Trophoblast cell (in vitro differentiated cells and primary cell): Measurements from ENCODE around the gene KRT39.

ENCODE experiments used
- DNase-seq, 2 donors: peaks; one replicate each; pipeline ENCODE4 v3.0.0-alpha.2; 2016
- H2AFZ ChIP-seq: 2 replicates; pipeline ENCODE4 v1.6.1; 2013; ENCODE audit warnings: low read length, moderate library complexity, mild to moderate bottlenecking; ENCODE audit not compliant: insufficient read depth, poor library complexity
- H2AK5ac ChIP-seq: 2 replicates; pipeline ENCODE4 v1.6.1; 2013; ENCODE audit warnings: mild to moderate bottlenecking, low read length
- H2BK120ac ChIP-seq: 2 replicates; pipeline ENCODE4 v1.6.1; 2013; ENCODE audit warnings: low read length, mild to moderate bottlenecking, moderate library complexity; ENCODE audit not compliant: insufficient read depth, poor library complexity
- H2BK12ac ChIP-seq: 2 replicates; pipeline ENCODE4 v1.6.1; 2013; ENCODE audit warnings: mild to moderate bottlenecking, low read length, moderate library complexity
- H2BK5ac ChIP-seq: 2 replicates; pipeline ENCODE4 v1.6.1; 2013; ENCODE audit warnings: low read length, low read depth, moderate library complexity, mild to moderate bottlenecking; ENCODE audit not compliant: poor library complexity
- H3K14ac ChIP-seq: 2 replicates; pipeline ENCODE4 v1.6.1; 2013; ENCODE audit warnings: mild to moderate bottlenecking, low read length
- H3K18ac ChIP-seq: 2 replicates; pipeline ENCODE4 v1.6.1; 2013; ENCODE audit warnings: mild to moderate bottlenecking, low read length
- H3K23ac ChIP-seq: 2 replicates; pipeline ENCODE4 v1.6.1; 2013; ENCODE audit warnings: low read length
- H3K27ac ChIP-seq: 2 replicates; pipeline ENCODE4 v1.5.1; 2013; ENCODE audit warnings: low read depth, mild to moderate bottlenecking, inconsistent platforms, low read length, moderate library complexity
- H3K27me3 ChIP-seq: 2 replicates; pipeline ENCODE4 v1.6.1; 2013; ENCODE audit warnings: inconsistent platforms, mild to moderate bottlenecking, low read length, moderate library complexity; ENCODE audit not compliant: insufficient read depth
- H3K36me3 ChIP-seq, 2 experiments: 1 replicate in 1 of 2; 2 replicates in 1 of 2; pipeline ENCODE4 v1.6.1; 2013; ENCODE audit warnings: low read length in 2 of 2, mild to moderate bottlenecking in 2 of 2, moderate library complexity in 1 of 2; ENCODE audit not compliant: insufficient read depth in 2 of 2, control insufficient read depth in 1 of 2
- H3K4ac ChIP-seq: 2 replicates; pipeline ENCODE4 v1.6.1; 2013; ENCODE audit warnings: low read depth, mild to moderate bottlenecking, low read length, moderate library complexity
- H3K4me1 ChIP-seq, 2 experiments: 1 replicate in 1 of 2; 2 replicates in 1 of 2; pipeline ENCODE4 v1.6.1; 2013; ENCODE audit warnings: low read length in 2 of 2, mild to moderate bottlenecking in 2 of 2, moderate library complexity in 1 of 2; ENCODE audit not compliant: insufficient read depth in 2 of 2, control insufficient read depth in 1 of 2
- H3K4me2 ChIP-seq: 2 replicates; pipeline ENCODE4 v1.6.1; 2013; ENCODE audit warnings: inconsistent platforms, mild to moderate bottlenecking, low read length, moderate library complexity
- H3K4me3 ChIP-seq: 2 replicates; pipeline ENCODE4 v1.5.1; 2013; ENCODE audit warnings: mild to moderate bottlenecking, low read depth, low read length, inconsistent platforms
- H3K79me1 ChIP-seq: one replicate; pipeline ENCODE4 v1.6.1; 2013; ENCODE audit warnings: low read length
- H3K79me2 ChIP-seq: 2 replicates; pipeline ENCODE4 v1.6.1; 2013; ENCODE audit warnings: low read length, mild to moderate bottlenecking; ENCODE audit not compliant: control insufficient read depth, insufficient read depth, poor library complexity
- H3K9ac ChIP-seq: 2 replicates; pipeline ENCODE4 v1.6.1; 2013; ENCODE audit warnings: mild to moderate bottlenecking, low read length
- H3K9me3 ChIP-seq: 2 replicates; pipeline ENCODE4 v1.6.1; 2013; ENCODE audit warnings: low read depth, mild to moderate bottlenecking, control low read depth, inconsistent platforms, low read length; ENCODE audit not compliant: insufficient read depth
- H4K12ac ChIP-seq: 2 replicates; pipeline ENCODE4 v1.6.1; 2013; ENCODE audit warnings: low read depth, mild to moderate bottlenecking, low read length, moderate library complexity
- H4K8ac ChIP-seq: 2 replicates; pipeline ENCODE4 v1.6.1; 2013; ENCODE audit warnings: low read depth, mild to moderate bottlenecking, low read length, moderate library complexity
- H4K91ac ChIP-seq: one replicate; pipeline ENCODE4 v1.6.1; 2013; ENCODE audit warnings: low read depth, mild to moderate bottlenecking, low read length, moderate library complexity
- WGBS: extraction: QIAGEN DNeasy Blood & Tissue Kit; methylation state at CpG from one replicate; pipeline ENCODE4 v1.1.7; 2013; ENCODE audit warnings: missing lambda C conversion rate; ENCODE audit not compliant: insufficient read length, insufficient coverage; ENCODE audit errors: extremely low coverage; 5-methylcytosine and 5-hydroxymethylcytosine counted together

The KRT39 gene

DNA sequence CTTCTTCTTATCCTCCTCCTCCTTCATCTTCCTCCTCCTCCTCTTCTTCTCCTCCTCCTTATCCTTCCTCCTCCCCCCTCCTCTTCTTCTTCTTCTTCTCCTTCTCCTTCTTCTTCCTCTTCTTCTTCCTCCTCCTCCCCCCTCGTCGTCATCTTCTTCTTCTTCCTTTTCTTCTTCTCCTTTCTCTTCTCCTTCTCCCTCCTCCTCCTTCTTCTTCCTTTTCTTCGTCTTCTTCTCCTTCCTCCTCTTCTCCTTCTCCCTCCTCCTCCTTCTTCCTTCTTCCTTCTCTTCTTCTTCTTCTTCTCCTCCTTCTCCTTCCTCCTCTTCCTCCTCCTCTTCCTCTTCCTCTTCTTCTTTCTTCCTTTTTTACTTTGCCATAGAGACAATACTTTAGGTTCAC, 24.2 kb downstream of the KRT39 start:
- no peak overlapping the region for H2BK5ac ChIP-seq
- H3K27ac ChIP-seq: no peak overlapping the region
- H3K4me1 ChIP-seq: peaks cover 11% of the 10 kb centered on the region in 2 experiments
- no peak overlapping the region for H3K4me3 ChIP-seq
- H4K8ac ChIP-seq: no peak overlapping the region
- no peak overlapping the region for H3K9ac ChIP-seq
- no peaks in the 10 kb centered on the region for H3K36me3 ChIP-seq
- no peak overlapping the region for H2AFZ ChIP-seq
- no peak overlapping the region for H3K23ac ChIP-seq
- H3K14ac ChIP-seq: no peak overlapping the region
- H4K12ac ChIP-seq: no peak overlapping the region
- no peak overlapping the region for H2BK12ac ChIP-seq
- no peaks in the 10 kb centered on the region for H3K27me3 ChIP-seq
- H4K91ac ChIP-seq: no peak overlapping the region
- no peak overlapping the region for H3K18ac ChIP-seq
- no peak for DNase-seq
- no peak overlapping the region for H2BK120ac ChIP-seq
- H3K4ac ChIP-seq: no peak overlapping the region
- H3K79me2 ChIP-seq: peaks cover 2% of the 10 kb centered on the region
- H2AK5ac ChIP-seq: no peak overlapping the region
- no peaks in the 10 kb centered on the region for H3K9me3 ChIP-seq
- H3K79me1 ChIP-seq: peaks cover 5% of the 10 kb centered on the region
- no peak overlapping the region for H3K4me2 ChIP-seq
- no CpG with 5 or more reads among the region's 3 CpGs for WGBS

GRCh38 chr17:40940266-40940665, 26.5 kb downstream of the KRT39 start:
- Histone ChIP-seq H3K18ac (no peak overlapping the region), H4K8ac (no peak overlapping the region), H2AFZ (no peak overlapping the region), H2BK12ac (no peak overlapping the region), H3K4me1 (peaks cover 23 to 25% of the 10 kb centered on the region in 2 experiments), H3K27ac (no peak overlapping the region), H3K79me1 (peaks cover 18% of the 10 kb centered on the region), H3K27me3 (no peaks in the 10 kb centered on the region), H3K4ac (no peak overlapping the region), H4K91ac (no peak overlapping the region), H2AK5ac (no peak overlapping the region), H3K9me3 (no peaks in the 10 kb centered on the region), H2BK5ac (no peak overlapping the region), H3K4me2 (no peak overlapping the region), H3K14ac (no peak overlapping the region), H3K36me3 (no peaks in the 10 kb centered on the region), H3K9ac (no peak overlapping the region), H3K23ac (no peak overlapping the region), H4K12ac (no peak overlapping the region), H3K4me3 (no peak overlapping the region), H3K79me2 (peaks cover 2% of the 10 kb centered on the region), H2BK120ac (no peak overlapping the region)
- no peak for DNase-seq
- no CpG with 5 or more reads among the region's 6 CpGs for WGBS

DNA sequence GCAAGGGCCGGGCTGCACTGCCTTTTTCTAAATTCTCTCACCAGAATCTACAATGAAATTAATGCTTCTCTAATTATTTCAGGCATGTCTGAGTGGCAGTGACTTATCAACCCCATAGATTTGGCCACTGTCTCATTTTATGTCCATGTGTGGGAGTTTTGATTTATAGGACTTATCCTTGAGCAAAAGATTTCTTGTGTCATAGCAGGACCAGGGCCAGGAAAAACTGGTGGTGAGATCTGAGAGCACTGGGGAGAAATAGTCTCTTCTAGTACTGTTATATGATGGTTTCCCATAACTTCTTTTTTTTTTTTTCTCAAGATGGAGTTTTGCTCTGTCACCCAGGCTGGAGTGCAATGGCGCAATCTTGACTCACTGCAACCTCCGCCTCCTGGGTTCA, 27.8 kb downstream of the KRT39 start:
- Histone ChIP-seq H2AK5ac (no peak overlapping the region), H3K79me1 (peaks cover 18% of the 10 kb centered on the region), H4K91ac (no peak overlapping the region), H2BK12ac (no peak overlapping the region), H3K79me2 (peaks cover 2% of the 10 kb centered on the region), H3K27me3 (no peaks in the 10 kb centered on the region), H2BK120ac (peak overlapping the region; percentile 7), H3K9ac (no peak overlapping the region), H4K12ac (no peak overlapping the region), H3K23ac (no peak overlapping the region), H3K4me2 (no peak overlapping the region), H3K9me3 (no peaks in the 10 kb centered on the region), H3K18ac (no peak overlapping the region), H3K4me3 (no peak overlapping the region), H3K4ac (no peak overlapping the region), H3K4me1 (peaks cover 20 to 25% of the 10 kb centered on the region in 2 experiments), H3K27ac (peak overlapping the region; percentile 78), H2AFZ (no peak overlapping the region), H3K36me3 (no peaks in the 10 kb centered on the region), H2BK5ac (no peak overlapping the region), H4K8ac (no peak overlapping the region), H3K14ac (no peak overlapping the region)
- no CpG with 5 or more reads among the region's 3 CpGs for WGBS
- no peak for DNase-seq

GRCh38 chr17:40937384-40937819, 29.3 kb downstream of the KRT39 start, which contains the start of gene KRT23:
KRT23 (minus strand) TSS chr17:40937646; CDS start chr17:40936603, 1,043 bp downstream.
- Histone ChIP-seq H3K18ac (peak within 1 kb of the TSS; percentile 82), H3K79me2 (peaks cover 2% of the 10 kb centered on the region), H4K8ac (peak within 1 kb of the TSS; percentile 81), H3K9ac (no peak within 1 kb of the TSS), H3K36me3 (no peaks in the 10 kb centered on the region), H2AFZ (peak within 1 kb of the TSS; percentile 45), H3K4me1 (peaks cover 20 to 25% of the 10 kb centered on the region in 2 experiments), H2AK5ac (peak within 1 kb of the TSS; percentile 96), H3K4me3 (no peak within 1 kb of the TSS), H3K4ac (peak within 1 kb of the TSS; percentile 80), H3K27me3 (no peaks in the 10 kb centered on the region), H3K79me1 (peaks cover 18% of the 10 kb centered on the region), H4K12ac (no peak within 1 kb of the TSS), H3K14ac (peak within 1 kb of the TSS; percentile 87), H3K4me2 (peak within 1 kb of the TSS; percentile 39), H3K23ac (no peak within 1 kb of the TSS), H3K27ac (peak within 1 kb of the TSS; percentile 78), H2BK5ac (peak within 1 kb of the TSS; percentile 74), H2BK12ac (peak within 1 kb of the TSS; percentile 99), H2BK120ac (peak within 1 kb of the TSS; percentile 96), H4K91ac (peak within 1 kb of the TSS; percentile 94), H3K9me3 (no peaks in the 10 kb centered on the region)
- WGBS: no CpG with 5 or more reads among the region's 9 CpGs
- peak; percentile 27 to 57 for DNase-seq
